H1 (cell line): Measurements from ENCODE around the gene EFNA3. TPM values are rescaled to one million over a fixed set of nuclear protein-coding genes. Genes with fewer than 3 reads are reported as not detected.

Experiments used
- BACH1 ChIP-seq: IDR thresholded peaks from 2 replicates; pipeline ENCODE4 v1.6.1; 2012; ENCODE audit warnings: low read length, improper control_type of control experiment
- CHD7 ChIP-seq: fragments of 300-600 bp; sonication (generic); IDR thresholded peaks from 2 replicates; pipeline ENCODE4 v1.7.1; 2012; ENCODE audit warnings: low read length, moderate library complexity, mild to moderate bottlenecking, inconsistent platforms; ENCODE audit not compliant: insufficient replicate concordance
- KDM1A ChIP-seq: fragments of 200-600, 300-600 bp; sonication (generic); IDR thresholded peaks from 2 replicates; pipeline ENCODE4 v1.7.1; 2016; ENCODE audit warnings: mild to moderate bottlenecking, low read length, borderline replicate concordance
- MAX ChIP-seq: IDR thresholded peaks from 2 replicates; pipeline ENCODE4 v1.6.1; 2012; ENCODE audit warnings: inconsistent platforms
- POLR2AphosphoS5 ChIP-seq: IDR thresholded peaks from 2 replicates; pipeline ENCODE4 v1.6.1; 2011; ENCODE audit warnings: low read depth, low read length
- POU5F1 ChIP-seq: IDR thresholded peaks from 2 replicates; pipeline ENCODE4 v1.6.1; 2011; ENCODE audit warnings: low read depth, mild to moderate bottlenecking, low read length, moderate library complexity
- RFX5 ChIP-seq: IDR thresholded peaks from 2 replicates; pipeline ENCODE4 v1.6.1; 2011; ENCODE audit warnings: low read depth, low read length, improper control_type of control experiment, borderline replicate concordance
- RNF2 ChIP-seq: fragments of 200-900, 300-1000 bp; sonication (generic); IDR thresholded peaks from 2 replicates; pipeline ENCODE4 v1.7.1; 2016; ENCODE audit warnings: borderline replicate concordance, low read depth, mild to moderate bottlenecking, antibody characterized with exemption, low read length; ENCODE audit not compliant: poor library complexity, severe bottlenecking; ENCODE audit errors: missing control alignments
- SUZ12 ChIP-seq: fragments of 200-600 bp; sonication (generic); IDR thresholded peaks from 2 replicates; pipeline ENCODE4 v1.6.1; 2012; ENCODE audit warnings: mild to moderate bottlenecking, inconsistent platforms, low read length, moderate library complexity, mixed read lengths
- polyA plus RNA-seq, 7 experiments: library from polyadenylated mRNA; depleted of rRNA in 3 of 7; stranded (reverse) in 5 of 7; unstranded in 2 of 7; fragments of >200 nt in 5 of 7; fragments of 200-250 nt in 2 of 7; gene quantifications; 1 replicate in 5 of 7; 2 replicates in 1 of 7; 4 replicates in 1 of 7; pipeline versions ENCODE4 v1.2.1 to v1.2.3, GENCODE V29; 2011 to 2013; ENCODE audit warnings: missing spikeins in 2 of 7, mixed read lengths in 2 of 7
- total RNA-seq: library from RNA; stranded (reverse); fragmentation: NEBNext Ultra II Directional; extraction: Animal tissue kit (Norgen Biotek cat#: 25700); gene quantifications from 2 replicates; pipeline ENCODE4 v1.2.1, GENCODE V29; 2021

The EFNA3 gene
- total and polyA plus RNA-seq, 2 of the 8 experiments (the other 6 are each of a cell fraction or from before 2014, with no cell fraction given), result 10.8 to 13.8 TPM

- TF ChIP-seq RNF2 (peak; percentile 77), SUZ12 (peak; percentile 77), RFX5 (no peak), CHD7 (no peak), POU5F1 (no peak), KDM1A (no peak), BACH1 (no peak), MAX (peak; percentile 84), POLR2AphosphoS5 (no peak)
Observed at GRCh38 chr1:155081472-155082300, 3.0 kb downstream of the EFNA3 start (continued).
